Brain pericyte (primary cell): Measurements from ENCODE around the gene SH2D3A.
"Not testable (repeated sequence)": the region's sequence is repeated elsewhere in the genome, so short reads cannot be mapped to it uniquely, and the experiment has no call there.

ENCODE experiments used
- DNase-seq: peaks from one replicate; pipeline ENCODE4 v3.0.0-alpha.2; 2012; ENCODE audit warnings: low read depth, low spot score

The SH2D3A gene

GRCh38 chr19:6721773-6722172 lies 45.5 kb downstream of the SH2D3A start:
- no peak for DNase-seq

GRCh38 chr19:6721138-6721474 lies 46.1 kb downstream of the SH2D3A start:
- DNase-seq: no peak

DNA sequence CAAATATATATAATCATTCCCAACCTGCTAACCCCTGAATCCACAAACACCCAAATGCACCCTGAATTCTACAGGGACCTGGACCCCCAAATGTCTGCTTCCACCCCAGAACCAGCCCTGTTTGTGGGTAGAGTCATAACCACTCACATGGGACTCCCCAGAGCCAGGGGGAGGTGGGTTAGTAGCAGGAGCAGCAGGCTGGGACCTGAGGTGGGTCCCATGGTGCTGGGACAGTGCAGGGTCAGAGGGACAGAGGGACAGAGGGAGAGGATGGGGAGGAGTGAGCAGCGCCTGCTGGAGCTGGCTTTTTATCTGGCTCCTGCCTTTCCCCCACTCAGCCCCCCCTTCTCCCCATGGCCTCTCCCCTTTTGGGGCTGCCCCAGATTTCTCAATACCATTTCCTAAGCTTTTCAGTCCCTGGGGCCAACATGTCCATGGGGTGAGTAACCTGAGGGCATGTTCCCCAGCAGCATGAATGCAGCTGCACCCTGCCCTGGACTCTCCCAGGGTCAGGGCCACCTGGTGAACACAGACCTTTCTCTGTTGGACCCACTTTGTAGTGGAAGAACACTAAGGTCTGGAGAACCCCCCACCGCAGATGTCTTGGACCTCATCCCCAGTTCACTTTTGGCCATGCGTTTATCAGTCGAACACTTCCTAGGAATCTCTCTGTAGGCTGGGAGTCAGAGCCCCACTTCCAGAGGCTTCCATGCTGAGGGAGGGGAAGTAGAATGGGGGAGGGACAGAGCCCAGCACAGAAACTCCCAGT lies 46.7 kb downstream of the SH2D3A start, which contains the start of gene C3:
Gene C3 (minus strand): TSS at position 282 of the 769 bp plus-strand sequence. CDS start 61 bp downstream, at position 221.
- DNase-seq: no peak

DNA sequence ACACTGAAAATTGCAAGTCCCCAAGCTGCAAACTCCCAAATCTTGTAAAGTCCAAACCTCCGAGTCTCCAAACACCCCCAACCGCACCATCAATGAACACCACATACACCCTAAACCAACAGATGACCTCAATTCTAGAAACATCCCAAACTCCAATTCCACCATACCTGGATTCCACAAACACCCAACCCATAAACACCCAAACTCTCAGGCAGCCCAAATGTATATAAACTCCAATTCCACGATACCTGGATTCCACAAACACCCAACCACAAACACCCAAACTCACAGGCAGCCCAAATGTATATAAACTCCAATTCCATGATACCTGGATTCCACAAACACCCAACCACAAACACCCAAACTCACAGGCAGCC lies 47.3 kb downstream of the SH2D3A start:
- DNase-seq: no peak

DNA sequence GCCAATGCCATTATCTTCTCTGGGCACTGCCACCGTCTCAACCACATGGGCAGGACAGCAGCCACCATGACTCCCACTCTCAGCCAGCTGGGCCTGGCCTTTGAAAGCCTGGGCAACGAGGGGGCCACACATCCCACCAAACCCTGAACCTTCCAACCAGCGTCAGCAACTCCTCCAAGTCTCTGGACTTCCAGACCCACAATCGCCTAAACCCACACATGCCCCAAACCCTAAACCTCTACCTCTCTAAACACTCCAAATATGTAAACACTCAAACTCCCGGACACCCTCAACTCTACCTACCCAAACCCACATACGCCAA lies 47.7 kb downstream of the SH2D3A start:
- no peak for DNase-seq

DNA sequence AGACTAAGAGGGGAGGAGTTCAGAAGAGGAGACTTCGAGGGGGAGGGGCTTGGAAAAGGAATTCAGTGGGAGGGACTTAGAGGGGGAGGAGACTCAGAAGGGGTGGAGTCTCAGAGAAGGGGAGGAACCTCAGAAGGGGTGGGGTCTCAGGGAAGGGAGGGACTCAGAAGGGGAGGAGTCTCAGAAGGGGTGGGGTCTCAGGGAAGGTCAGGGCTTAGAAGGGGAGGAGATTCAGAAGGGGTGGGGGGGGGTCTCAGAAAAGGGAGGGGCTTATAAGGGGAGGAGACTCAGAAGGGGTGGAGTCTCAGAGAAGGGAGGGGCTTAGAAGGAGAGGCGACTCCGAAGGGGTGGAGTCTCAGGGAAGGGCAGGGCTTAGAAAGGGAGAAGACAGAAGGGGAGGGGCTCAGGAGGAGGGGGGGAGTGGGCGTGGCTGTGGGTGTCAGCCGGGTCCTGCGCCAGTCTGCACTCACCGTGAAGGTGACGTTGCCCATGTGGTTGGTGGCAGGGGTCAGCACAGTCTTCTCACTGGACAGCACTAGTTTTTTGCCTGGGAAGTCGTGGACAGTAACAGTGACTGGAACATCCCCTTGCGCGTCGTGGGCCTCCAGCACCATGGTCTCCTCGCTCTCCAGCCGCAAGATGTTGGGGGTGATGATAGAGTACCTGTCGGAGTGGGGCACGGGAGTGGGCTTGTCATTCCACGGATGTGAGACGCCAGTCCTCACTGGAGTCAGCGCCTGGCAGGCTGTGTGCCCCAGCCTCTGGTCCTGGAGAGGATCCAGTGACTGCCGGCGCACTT lies 48.3 kb downstream of the SH2D3A start:
- DNase-seq: no peak

GRCh38 chr19:6718111-6718740 lies 49.0 kb downstream of the SH2D3A start:
- no peak for DNase-seq

- no peak for DNase-seq
Observed at GRCh38 chr19:6717441-6717971, 49.7 kb downstream of the SH2D3A start.

DNA sequence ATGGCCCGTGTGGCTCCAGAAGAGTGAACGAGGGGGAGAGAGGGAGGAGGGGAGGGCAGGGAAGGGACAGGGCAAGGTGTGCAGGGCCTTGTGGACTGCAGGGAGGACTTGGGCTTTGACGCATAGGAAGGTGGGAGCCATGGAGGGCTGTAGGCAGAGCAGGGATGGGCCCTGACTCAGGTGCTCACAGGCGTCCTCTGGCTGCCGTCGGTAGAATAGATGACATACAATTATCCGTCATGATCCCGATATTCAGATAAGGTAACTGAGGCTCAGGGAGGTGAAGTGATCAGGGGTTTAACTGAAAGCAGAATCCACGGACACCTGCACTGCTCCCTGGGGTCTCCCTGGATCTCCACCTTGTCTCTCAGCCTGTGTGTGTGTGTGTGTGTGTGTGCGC lies 50.2 kb downstream of the SH2D3A start:
- no peak for DNase-seq

DNA sequence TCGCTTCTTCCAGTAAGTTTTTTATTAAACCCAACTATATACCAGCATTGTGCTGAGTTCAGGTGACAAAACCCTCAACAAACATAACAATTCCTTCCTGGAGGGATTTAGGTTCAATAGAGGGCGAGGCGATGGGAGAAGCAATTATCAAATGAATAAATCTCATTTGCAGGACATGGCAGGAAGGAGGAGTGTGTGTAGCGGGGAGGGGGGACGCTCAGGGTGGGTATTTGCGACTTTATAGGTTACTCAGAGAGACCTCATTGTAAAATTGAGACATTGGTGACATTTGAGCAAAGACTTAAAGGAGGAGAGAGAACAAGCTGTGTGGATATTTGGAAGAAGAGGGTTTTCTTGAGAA lies 50.6 kb downstream of the SH2D3A start:
- no peak for DNase-seq

GRCh38 chr19:6714749-6715555 lies 52.3 kb downstream of the SH2D3A start:
- no peak for DNase-seq

- no peak for DNase-seq
Observed at GRCh38 chr19:6713773-6714692, 53.2 kb downstream of the SH2D3A start.

- DNase-seq: no peak
Observed at GRCh38 chr19:6712692-6713670, 54.3 kb downstream of the SH2D3A start.

DNA sequence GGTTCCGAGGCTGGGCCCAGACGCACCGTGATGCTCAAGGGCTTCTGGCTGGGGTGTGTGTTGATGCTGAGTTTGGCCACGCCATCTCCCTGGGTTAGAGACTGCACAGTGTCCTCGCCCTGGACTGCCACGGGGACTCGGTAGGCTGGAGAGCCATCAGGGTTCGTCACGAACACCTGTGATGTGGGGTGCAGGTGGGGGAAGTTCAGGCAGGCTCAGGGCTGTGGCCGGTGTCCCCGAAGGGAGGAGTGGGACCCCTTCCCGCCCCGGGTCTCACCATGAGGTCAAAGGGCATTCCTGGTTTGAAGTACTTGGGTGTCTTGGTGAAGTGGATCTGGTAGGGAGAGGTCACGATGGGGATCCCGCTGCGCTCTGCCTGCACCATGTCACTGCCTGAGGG lies 55.0 kb downstream of the SH2D3A start:
- no peak for DNase-seq

- DNase-seq: no peak
Observed at GRCh38 chr19:6711605-6712004, 55.6 kb downstream of the SH2D3A start.

DNA sequence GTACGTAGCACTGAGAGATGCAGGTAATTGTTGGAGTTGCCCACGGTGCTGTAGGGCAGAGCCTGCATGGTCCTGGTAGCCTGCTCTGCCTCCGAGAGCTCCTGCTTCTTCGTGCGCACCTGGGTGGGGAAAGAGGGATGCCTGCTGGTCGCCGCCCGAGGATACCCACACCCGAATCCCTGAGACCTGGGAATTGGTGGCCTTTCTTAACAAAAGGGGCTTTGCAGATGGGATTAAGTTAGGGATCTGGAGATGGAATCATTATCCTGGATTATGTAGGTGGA lies 56.2 kb downstream of the SH2D3A start:
- no peak for DNase-seq

- DNase-seq: no peak
Observed at GRCh38 chr19:6710273-6711077, 56.8 kb downstream of the SH2D3A start.

DNA sequence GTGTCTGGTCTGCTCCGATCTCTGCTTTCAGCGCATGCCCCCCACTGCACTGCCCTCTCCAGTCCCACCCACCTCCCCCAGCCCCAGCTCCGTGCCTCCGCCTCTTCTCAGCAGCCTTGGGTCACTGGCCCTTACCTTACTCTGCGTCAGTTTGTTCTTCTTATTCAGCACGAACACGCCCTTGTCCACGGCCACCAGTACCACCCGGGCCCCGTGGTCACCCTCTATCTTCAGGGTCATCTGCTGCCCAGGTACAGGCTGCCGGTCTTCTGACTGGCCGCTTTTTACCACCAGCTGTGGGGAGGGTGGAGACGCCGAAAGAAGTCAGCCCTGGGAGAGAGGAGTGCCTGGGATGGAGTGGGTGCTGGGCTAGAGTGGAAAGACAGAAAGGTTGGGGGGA lies 57.7 kb downstream of the SH2D3A start:
- DNase-seq: no peak

DNA sequence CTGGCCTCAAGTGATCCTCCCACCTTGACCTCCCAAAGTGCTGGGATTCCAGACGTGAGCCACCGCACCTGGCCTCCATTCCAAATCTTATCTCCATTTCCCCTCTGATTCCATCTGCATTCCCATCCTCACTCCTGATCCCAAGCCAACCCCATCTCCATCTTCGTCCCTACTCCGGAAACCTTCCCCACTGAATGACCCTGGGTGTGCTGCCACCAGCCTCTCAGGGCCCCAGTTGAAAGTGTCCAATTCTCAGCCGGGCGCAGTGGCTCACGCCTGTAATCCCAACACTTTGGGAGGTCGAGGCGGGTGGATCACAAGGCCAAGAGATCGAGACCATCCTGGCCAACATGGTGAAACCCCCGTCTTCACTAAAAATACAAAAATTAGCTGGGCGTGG lies 58.3 kb downstream of the SH2D3A start:
- DNase-seq: not testable (repeated sequence)
